ENCODE measurements around the gene SBSN.

GRCh38 chr19:35517342-35517741 is 10.8 kb downstream of the SBSN start:
- no peak for TF ChIP-seq CTCF (IDR thresholded peaks at IDR 0.05; ENCODE audit: poor library complexity)
- no peak for TF ChIP-seq EZH2phosphoT487 (IDR thresholded peaks at IDR 0.05; ENCODE audit: low read depth, severe bottlenecking, unreplicated experiment)

All from hepatocyte (in vitro differentiated cells).